HG02943 (cell line): ENCODE measurements around the gene ACOT2.
"Not testable (repeated sequence)": the region's sequence is repeated elsewhere in the genome, so short reads cannot be mapped to it uniquely, and the experiment has no call there.

Source experiments
- ATAC-seq: cut with Tn5 transposase; IDR thresholded peaks from one replicate; pipeline ENCODE4 v1.9.1; 2021; ENCODE audit warnings: mild to moderate bottlenecking, low read depth, moderate library complexity; ENCODE audit not compliant: unreplicated experiment

ACOT2 gene

DNA sequence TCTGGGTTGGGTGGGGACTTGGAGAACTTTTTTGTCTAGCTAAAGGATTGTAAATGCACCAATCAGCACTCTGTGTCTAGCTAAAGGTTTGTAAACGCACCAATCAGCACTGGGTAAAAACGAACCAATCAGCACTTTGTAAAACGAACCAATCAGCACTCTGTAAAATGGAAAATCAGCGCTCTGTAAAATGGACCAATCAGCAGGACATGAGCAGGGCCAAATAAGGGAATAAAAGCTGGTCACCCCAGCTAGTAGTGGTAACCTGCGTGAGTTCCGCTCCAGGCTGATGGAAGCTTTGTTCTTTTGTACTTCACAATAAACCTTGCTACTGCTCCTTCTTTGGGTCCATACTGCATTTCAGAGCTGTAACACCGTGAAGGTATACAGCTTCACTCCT lies 1.7 kb upstream of the ACOT2 start:
- no peak for ATAC-seq

DNA sequence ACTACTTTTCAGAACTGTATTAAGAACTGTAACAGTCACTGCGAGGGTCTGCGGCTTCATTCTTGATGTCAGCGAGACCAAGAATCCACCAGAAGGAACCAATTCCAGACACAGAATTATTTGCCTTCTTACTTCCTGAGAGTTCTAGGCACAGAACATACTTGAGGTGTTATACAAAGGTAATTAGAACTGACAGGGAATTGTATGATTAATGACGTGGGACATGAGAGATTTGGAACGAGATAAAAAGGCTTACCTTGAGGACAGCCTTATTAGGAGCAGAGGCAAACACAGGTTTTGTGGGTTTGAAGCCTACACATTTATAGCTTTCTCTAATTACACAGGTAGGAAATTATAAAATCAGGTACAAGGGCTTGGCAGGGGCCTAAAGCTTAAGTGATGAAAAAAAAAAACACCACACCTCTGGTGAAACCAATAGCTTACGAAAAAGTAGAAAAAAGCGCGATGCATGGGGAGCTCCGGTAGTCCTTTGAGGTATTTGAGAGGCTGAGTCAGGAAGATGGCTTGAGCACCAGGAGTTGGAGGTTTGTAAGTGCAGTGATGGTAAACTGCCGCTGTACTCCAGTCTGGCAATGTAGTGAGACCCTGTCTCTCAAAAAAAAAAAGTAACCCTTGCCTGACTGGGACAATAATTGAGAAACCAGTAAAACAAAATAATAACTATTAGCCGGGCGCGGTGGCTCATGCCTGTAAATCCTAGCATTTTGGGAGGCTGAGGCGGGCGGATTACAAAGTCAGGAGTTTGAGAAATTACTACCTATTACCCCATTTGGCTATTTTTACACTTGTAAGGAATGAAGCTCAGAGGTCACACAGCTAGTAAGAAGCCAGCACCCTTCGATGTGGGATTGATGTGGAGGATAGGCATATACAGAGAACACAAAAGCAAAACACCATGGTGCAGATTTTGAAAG lies 795 bp upstream of the ACOT2 start:
- ATAC-seq: no peak

GRCh38 chr14:73568886-73569184 lies 178 bp upstream of the ACOT2 start:
- ATAC-seq: not testable (repeated sequence)

DNA sequence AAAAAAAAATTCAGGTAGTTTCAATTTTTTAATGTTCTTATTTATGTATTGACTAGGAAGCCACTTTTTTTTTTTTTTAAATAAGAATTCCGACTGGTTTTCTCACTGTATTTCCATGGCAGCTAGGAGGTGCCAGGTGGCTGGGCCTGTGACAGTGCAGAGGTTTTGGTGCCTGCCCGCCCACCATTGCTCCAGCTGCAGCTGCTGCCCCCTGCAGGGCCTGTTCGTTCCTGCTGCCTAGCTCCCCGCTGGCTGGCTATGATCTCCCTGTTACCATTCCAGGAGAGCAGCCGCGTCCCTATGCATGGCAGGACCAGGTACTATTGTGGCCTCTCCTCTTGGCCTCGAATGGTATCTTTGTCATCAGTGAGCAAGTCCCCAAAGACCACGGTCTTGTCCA lies 1.9 kb downstream of the ACOT2 start:
- ATAC-seq: not testable (repeated sequence)

- ATAC-seq: not testable (repeated sequence)
Measured at GRCh38 chr14:73573034-73573433, 4.0 kb downstream of the ACOT2 start.

DNA sequence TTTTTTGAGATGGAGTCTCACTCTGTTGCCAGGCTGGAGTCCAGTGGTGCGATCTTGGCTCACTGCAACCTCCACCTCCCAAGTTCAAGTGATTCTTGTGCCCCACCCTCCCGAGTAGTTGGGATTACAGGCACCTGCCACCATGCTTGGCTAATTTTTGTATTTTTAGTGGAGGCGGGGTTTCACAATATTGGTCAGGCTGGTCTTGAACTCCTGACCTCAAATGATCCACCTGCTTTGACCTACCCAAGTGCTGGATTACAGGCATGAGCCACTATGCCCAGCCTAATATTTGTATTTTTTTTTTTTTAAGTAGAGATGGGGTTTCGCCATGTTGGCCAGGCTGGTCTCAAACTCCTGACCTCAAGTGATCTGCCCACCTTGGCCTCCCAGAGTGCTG lies 4.7 kb downstream of the ACOT2 start:
- ATAC-seq: not testable (repeated sequence)

- ATAC-seq: not testable (repeated sequence)
Measured at GRCh38 chr14:73574251-73574650, 5.2 kb downstream of the ACOT2 start.

GRCh38 chr14:73576391-73576790 lies 7.4 kb downstream of the ACOT2 start:
- no peak for ATAC-seq

- ATAC-seq: not testable (repeated sequence)
Measured at GRCh38 chr14:73577214-73577613, 8.2 kb downstream of the ACOT2 start.

DNA sequence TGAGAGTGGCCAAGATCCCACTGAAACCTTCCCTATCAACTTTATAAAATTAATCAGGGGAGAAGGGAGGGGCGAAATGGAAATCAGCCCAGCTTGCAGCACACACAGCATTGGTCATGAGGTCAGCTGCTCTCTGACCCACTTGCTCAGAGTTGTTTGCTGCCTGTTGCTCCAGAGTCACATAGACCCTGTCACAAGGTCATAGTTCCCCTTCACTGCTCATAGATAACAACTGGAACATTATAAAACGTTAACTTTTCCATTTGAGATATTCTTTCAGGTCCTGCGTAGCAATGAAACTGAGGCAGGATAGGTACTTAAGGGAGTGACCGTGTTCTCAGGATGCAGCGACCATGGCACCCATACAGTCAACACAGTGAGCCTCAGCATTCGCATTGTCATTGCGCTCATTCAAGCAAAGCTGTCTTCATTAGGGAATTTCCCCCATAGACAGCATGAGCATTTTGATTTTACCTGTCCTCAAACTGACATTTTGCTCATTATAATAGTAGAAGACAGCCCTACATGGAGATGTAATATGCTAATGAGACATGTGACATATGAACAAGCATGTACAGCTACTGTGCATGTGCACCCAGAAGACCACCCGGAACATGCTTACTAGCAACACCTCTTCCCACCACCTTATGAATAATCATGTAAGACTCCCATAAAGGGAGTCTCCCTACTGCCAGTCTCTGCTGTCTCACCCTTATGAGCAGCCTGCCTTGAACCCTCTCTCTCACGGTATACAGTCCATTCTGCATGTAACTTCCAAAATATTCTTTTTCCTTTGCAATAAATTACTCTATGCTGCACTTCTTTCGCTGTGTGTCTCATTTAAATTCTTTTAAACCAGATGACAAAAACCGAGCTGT lies 13.3 kb downstream of the ACOT2 start:
- ATAC-seq: not testable (repeated sequence)

GRCh38 chr14:73588695-73589094 lies 19.7 kb downstream of the ACOT2 start:
- ATAC-seq: no peak

- ATAC-seq: no peak
Measured at GRCh38 chr14:73589116-73589515, 20.1 kb downstream of the ACOT2 start.

DNA sequence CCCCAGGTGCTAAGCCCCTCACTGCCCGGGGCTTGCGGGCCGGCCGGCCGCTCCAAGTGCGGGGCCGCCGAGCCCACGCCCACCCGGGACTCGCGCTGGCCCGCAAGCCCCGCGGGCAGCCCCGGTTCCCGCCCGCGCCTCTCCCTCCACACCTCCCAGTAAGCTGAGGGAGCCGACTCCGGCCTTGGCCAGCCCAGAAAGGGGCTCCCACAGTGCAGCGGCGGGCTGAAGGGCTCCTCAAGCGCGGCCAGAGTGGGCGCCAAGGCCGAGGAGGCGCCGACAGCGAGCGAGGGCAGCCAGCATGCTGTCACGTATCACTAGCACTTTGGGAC lies 21.6 kb downstream of the ACOT2 start:
- ATAC-seq: not testable (repeated sequence)

GRCh38 chr14:73591690-73592449 lies 22.9 kb downstream of the ACOT2 start, which contains the start of gene ACOT4:
ACOT4 (plus strand) TSS chr14:73591873; CDS start chr14:73591960, 87 bp downstream.
- ATAC-seq: no peak

DNA sequence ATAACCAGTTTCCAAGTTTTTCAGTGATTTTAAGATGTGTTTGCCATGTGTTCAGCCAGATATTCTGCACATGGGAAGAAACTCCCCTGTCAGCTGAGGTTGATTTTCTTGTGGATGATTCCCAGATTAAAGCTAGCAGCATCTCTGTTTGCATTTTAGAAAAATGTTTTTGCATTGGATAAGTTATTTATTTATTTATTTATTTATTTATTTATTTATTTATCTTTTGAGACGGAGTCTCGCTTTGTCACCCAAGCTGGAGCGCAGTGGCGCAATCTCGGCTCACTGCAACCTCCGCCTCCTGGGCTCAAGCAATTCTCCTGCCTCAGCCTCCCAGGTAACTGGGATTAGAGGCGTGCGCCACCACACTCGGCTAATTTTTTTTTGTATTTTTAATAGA lies 25.5 kb downstream of the ACOT2 start:
- ATAC-seq: no peak

GRCh38 chr14:73599499-73599898 lies 30.5 kb downstream of the ACOT2 start:
- ATAC-seq: no peak

GRCh38 chr14:73602994-73603393 lies 34.0 kb downstream of the ACOT2 start:
- ATAC-seq: no peak

- no peak for ATAC-seq
Measured at GRCh38 chr14:73606271-73606670, 37.3 kb downstream of the ACOT2 start.

DNA sequence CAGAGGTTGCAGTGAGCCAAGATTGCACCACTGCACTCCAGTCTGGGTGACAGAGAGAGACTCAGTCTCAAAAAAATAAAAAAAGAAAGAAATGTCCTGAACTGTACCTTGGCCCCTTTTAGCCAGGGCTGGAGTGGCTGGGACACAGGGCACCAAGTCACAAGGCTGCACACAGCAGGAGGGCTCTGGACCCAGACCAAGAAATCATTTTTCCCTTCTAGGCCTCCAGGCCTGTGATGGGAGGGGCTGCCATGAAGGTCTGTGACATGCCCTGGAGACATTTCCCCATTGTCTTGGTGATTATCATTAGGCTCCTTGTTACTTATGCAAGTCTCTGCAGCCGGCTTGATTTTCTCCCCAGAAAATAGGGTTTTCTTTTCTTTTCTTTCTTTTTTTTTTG lies 38.2 kb downstream of the ACOT2 start:
- ATAC-seq: no peak

- ATAC-seq: no peak
Measured at GRCh38 chr14:73610687-73611086, 41.7 kb downstream of the ACOT2 start.
